T-cell (primary cell): Measurements from ENCODE around the gene FSD2. TPM values are rescaled to one million over a fixed set of nuclear protein-coding genes. Genes with fewer than 3 reads are reported as not detected.
"Not testable (repeated sequence)": the region's sequence is repeated elsewhere in the genome, so short reads cannot be mapped to it uniquely, and the experiment has no call there.

ENCODE experiments used
- ATAC-seq, 4 experiments: fragments of 200-7000 bp in 3 of 4; fragments of 150-1000 bp in 1 of 4; cut with Tn5 transposase; replicated peaks in 1 of 4; 1 replicate in 3 of 4; 2 replicates in 1 of 4; pipeline ENCODE4 v1.10.0; 2021; ENCODE audit warnings: moderate library complexity in 3 of 4, mild to moderate bottlenecking in 2 of 4, moderate number of reproducible peaks in 1 of 4
- CTCF ChIA-PET, 2 donors: fragments of 300-600 bp; sonication (Branson Sonifier 250); formaldehyde crosslinking; loops; one replicate each; lab custom pipeline; 2022; ENCODE audit warnings: antibody characterized with exemption in 2 of 2; lab: Charles Lee
- POLR2A ChIA-PET, 2 donors: fragments of 300-600 bp; sonication (Branson Sonifier 250); formaldehyde crosslinking; loops; one replicate each; lab custom pipeline; 2022; ENCODE audit warnings: antibody characterized with exemption in 2 of 2; lab: Charles Lee
- DNase-seq, 35 experiments: peaks; one replicate each; pipeline versions ENCODE4 v3.0.0 to v3.0.0-alpha.2; 2013 to 2023
- H3K27ac ChIP-seq: one replicate; pipeline ENCODE4 v1.5.1; 2013; ENCODE audit warnings: low read length
- H3K27me3 ChIP-seq, 2 experiments: replicated peaks in 1 of 2; 1 replicate in 1 of 2; 2 replicates in 1 of 2; pipeline versions ENCODE4 v1.6.1 to v1.7.0; 2013; ENCODE audit warnings: low read length in 1 of 2, mixed read lengths in 1 of 2; ENCODE audit not compliant: control insufficient read depth in 2 of 2, insufficient read depth in 2 of 2; ENCODE audit errors: extremely low read depth in 1 of 2
- H3K36me3 ChIP-seq, 2 donors: 1 replicate in 1 of 2; 2 replicates in 1 of 2; pipeline versions ENCODE4 v1.6.1 to v1.7.0; 2013; ENCODE audit warnings: low read length in 1 of 2; ENCODE audit not compliant: control insufficient read depth in 2 of 2, insufficient read depth in 1 of 2; ENCODE audit errors: extremely low read depth in 1 of 2
- H3K4me1 ChIP-seq, 2 experiments: 1 replicate in 1 of 2; 2 replicates in 1 of 2; pipeline versions ENCODE4 v1.6.1 to v1.7.0; 2013; ENCODE audit warnings: low read length in 2 of 2, mixed read lengths in 1 of 2; ENCODE audit not compliant: insufficient read depth in 2 of 2, control insufficient read depth in 1 of 2; ENCODE audit errors: extremely low read depth in 1 of 2
- H3K4me3 ChIP-seq, 2 donors: 1 replicate in 1 of 2; 2 replicates in 1 of 2; pipeline versions ENCODE4 v1.5.1 to v1.7.0; 2013; ENCODE audit warnings: mild to moderate bottlenecking in 2 of 2, low read length in 1 of 2, moderate library complexity in 1 of 2; ENCODE audit not compliant: control insufficient read depth in 1 of 2; ENCODE audit errors: extremely low read depth in 1 of 2
- H3K9me3 ChIP-seq: 2 replicates; pipeline ENCODE4 v1.7.0; 2013
- H3K27ac Mint-ChIP-seq, 2 donors: one replicate each; pipeline ENCODE4 v1.8.0; 2020 to 2021; ENCODE audit warnings: mild to moderate bottlenecking in 2 of 2, mixed read lengths in 2 of 2
- H3K27me3 Mint-ChIP-seq, 2 donors: one replicate each; pipeline ENCODE4 v1.8.0; 2021 to 2022; ENCODE audit warnings: mixed read lengths in 2 of 2
- H3K36me3 Mint-ChIP-seq: one replicate; pipeline ENCODE4 v1.8.0; 2021; ENCODE audit warnings: mixed read lengths
- H3K4me1 Mint-ChIP-seq, 3 donors: one replicate each; pipeline ENCODE4 v1.8.0; 2020 to 2022; ENCODE audit warnings: mixed read lengths in 3 of 3, mild to moderate bottlenecking in 1 of 3
- H3K4me3 Mint-ChIP-seq, 3 donors: one replicate each; pipeline ENCODE4 v1.8.0; 2020 to 2022; ENCODE audit warnings: mild to moderate bottlenecking in 3 of 3, mixed read lengths in 3 of 3, moderate library complexity in 3 of 3
- H3K9me3 Mint-ChIP-seq, 3 donors: one replicate each; pipeline ENCODE4 v1.8.0; 2020 to 2022; ENCODE audit warnings: mixed read lengths in 3 of 3
- WGBS: methylation state at CpG from one replicate; pipeline ENCODE4 v1.1.5; 2013; ENCODE audit warnings: missing lambda C conversion rate; ENCODE audit not compliant: insufficient coverage; 5-methylcytosine and 5-hydroxymethylcytosine counted together
- total RNA-seq, 35 experiments: library from RNA in 6 of 35; stranded (reverse) in 6 of 35; fragments of 120-200 nt in 1 of 35; gene quantifications; one replicate each; pipeline versions ENCODE4 v1.2.1 to v1.2.4 and lab custom pipeline; 2013 to 2026

Gene FSD2
- total RNA-seq, 5 donors from 2014 or later (not counting 1 experiment from before 2014, with no cell fraction given): not detected

DNA sequence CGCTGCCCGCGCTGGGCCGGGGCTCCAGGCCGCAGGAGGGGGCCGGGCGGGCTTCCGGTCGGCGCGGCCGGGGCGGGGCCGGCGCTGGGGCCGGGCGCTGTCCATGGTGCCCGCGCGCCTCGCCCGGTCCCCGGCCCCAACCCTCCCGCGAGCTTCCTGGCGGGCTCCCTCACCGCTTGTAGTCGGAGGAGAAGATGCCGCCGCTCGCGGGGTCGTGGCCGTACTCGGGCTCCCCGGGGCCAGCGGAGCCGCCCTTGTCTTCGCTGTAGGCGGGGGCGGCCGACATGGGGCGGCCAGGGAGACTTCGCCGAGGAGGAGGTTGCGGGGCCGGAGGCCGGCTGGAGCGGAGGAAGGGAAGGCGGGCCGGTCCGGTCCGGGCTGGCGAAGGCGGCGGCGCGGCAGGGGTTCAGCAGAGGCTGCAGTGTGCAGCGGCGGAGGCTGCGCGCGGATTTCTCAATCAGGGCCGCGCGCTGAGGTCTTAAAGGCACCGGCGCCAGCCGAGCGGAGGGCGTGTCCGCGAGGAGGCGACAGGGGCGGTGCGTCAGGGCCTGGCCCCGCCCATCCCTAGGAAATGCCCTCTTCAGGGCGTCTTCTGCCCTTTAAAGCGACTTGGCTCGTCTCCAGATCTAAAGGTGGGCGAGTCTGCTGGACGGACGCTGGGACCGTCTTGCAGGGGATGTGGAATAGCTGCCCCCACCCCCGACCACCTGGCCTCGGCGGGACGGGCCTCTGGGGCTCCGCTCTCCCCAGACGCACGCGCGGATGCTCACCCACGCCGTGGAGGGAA lies 96.3 kb downstream of the FSD2 start, which contains the start of gene AP3B2:
AP3B2 (minus strand) TSS at position 455 of the 787 bp plus-strand sequence; CDS start at position 286, 169 bp downstream.
- CTCF ChIA-PET: no interaction called here
- no peaks in the 10 kb centered on the region for H3K36me3 ChIP-seq
- Mint-ChIP-seq H3K4me1 (peaks cover 0 to 3% (median 2%) of the 10 kb centered on the region in 3 donors), H3K36me3 (no peaks in the 10 kb centered on the region), H3K4me3 (peak within 1 kb of the TSS; percentile 62 to 70 (median 62)), H3K9me3 (no peaks in the 10 kb centered on the region), H3K27ac (peak within 1 kb of the TSS in 1 of 2 donors; percentile 20), H3K27me3 (peaks cover 17 to 31% of the 10 kb centered on the region in 2 donors)
- H3K27ac ChIP-seq: no peak within 1 kb of the TSS
- peak; percentile 19 to 79 (median 53) for DNase-seq
- under 1% methylated on average over 85 of the region's 95 CpGs for WGBS
- H3K27me3 ChIP-seq: peaks cover 0 to 51% of the 10 kb centered on the region in 2 experiments
- ATAC-seq: peak; percentile 88 to 90 (median 89)
- H3K4me3 ChIP-seq: peak within 1 kb of the TSS; percentile 47 to 56
- no peaks in the 10 kb centered on the region for H3K9me3 ChIP-seq
- POLR2A ChIA-PET: no interaction called here
- peaks cover 0 to 18% of the 10 kb centered on the region in 2 experiments for H3K4me1 ChIP-seq

DNA sequence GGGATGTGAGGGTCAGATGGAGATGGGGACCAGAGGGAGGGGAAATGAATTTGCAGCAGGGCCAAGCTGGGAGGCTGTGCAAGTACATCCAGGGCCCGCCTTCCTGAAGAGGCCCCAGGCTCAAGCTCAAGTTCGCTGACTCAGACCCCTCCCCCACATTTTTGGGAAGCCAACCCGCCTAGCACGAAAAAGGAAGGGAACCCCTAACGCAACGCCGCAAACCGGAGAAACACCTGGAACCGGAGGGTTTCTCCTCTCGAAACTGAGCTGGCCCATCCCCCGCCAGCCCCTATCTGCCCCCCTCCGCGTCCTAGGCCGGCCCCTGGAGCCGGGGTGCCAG lies 96.8 kb downstream of the FSD2 start:
- 3% methylated on average over 15 of the region's 15 CpGs for WGBS
- ChIA-PET POLR2A (no interaction called here), CTCF (no interaction called here)
- Mint-ChIP-seq H3K36me3 (no peaks in the 10 kb centered on the region), H3K4me1 (peaks cover 0 to 3% (median 2%) of the 10 kb centered on the region in 3 donors), H3K27me3 (peaks cover 15 to 29% of the 10 kb centered on the region in 2 donors), H3K9me3 (no peaks in the 10 kb centered on the region), H3K4me3 (no peak overlapping the region), H3K27ac (no peak overlapping the region)
- Histone ChIP-seq H3K36me3 (no peaks in the 10 kb centered on the region), H3K27me3 (peaks cover 0 to 47% of the 10 kb centered on the region in 2 experiments), H3K4me3 (peak overlapping the region in 1 of 2 donors; percentile 56), H3K27ac (no peak overlapping the region), H3K4me1 (peaks cover 0 to 18% of the 10 kb centered on the region in 2 experiments), H3K9me3 (no peaks in the 10 kb centered on the region)
- peak in 1 of 35 experiments; percentile 1 for DNase-seq
- ATAC-seq: no peak

DNA sequence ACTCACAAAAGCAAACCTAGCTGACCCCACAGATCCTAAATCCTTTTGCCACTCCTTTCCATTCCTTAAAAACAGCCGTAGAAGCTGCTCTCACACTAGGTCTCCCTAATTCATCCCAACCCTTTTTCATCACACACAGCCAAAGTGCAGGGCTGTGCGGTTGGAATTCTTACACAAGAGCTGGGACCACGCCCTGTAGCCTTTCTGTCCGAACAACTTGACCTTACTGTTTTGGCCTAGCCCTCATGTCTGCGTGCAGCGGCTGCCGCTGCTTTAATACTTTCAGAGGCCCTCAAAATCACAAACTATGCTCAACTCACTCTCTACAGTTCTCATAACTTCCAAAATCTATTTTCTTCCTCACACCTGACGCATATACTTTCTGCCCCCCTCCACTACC lies 100.0 kb downstream of the FSD2 start:
- CTCF ChIA-PET, ATAC-seq: not testable (repeated sequence)
- WGBS: 91% methylated on average over 5 of the region's 8 CpGs

More for the DNA sequence above, 100.0 kb downstream of the FSD2 start:
- H3K27ac ChIP-seq, H3K4me1 Mint-ChIP-seq, DNase-seq, H3K36me3 Mint-ChIP-seq, H3K27ac Mint-ChIP-seq, H3K4me3 ChIP-seq, H3K27me3 Mint-ChIP-seq, H3K9me3 Mint-ChIP-seq, H3K36me3 ChIP-seq, H3K9me3 ChIP-seq, POLR2A ChIA-PET, H3K4me3 Mint-ChIP-seq: not testable (repeated sequence)
- Histone ChIP-seq H3K4me1 (peaks cover 0 to 18% of the 10 kb centered on the region in 2 experiments), H3K27me3 (peaks cover 0 to 30% of the 10 kb centered on the region in 2 experiments)

Other genes with a start within 250 kb of the FSD2 start
- gene CPEB1, start 158.7 kb downstream of the FSD2 start, total RNA-seq: 1 to 10 TPM in 2 of 5 donors, under 1 TPM in 3; 0.33 to 1.3 (median 0.93) TPM
- 1 to 10 TPM in 2 of 5 donors, under 1 TPM in 3; 0.23 to 5.8 (median 0.76) TPM for gene AP3B2, start 96.2 kb downstream of the FSD2 start, total RNA-seq
- 10 to 100 TPM; 28.1 to 60.8 (median 34.1) TPM for gene WHAMM, start 3.6 kb upstream of the FSD2 start, total RNA-seq
- 1 to 10 TPM; 2.7 to 9.1 (median 7.3) TPM for gene HOMER2, start 146.7 kb upstream of the FSD2 start, total RNA-seq
- 10 to 100 TPM; 15.7 to 21.4 (median 17.4) TPM for gene RAMAC, start 180.1 kb upstream of the FSD2 start, total RNA-seq
- gene C15orf40, start 205.6 kb upstream of the FSD2 start, total RNA-seq: 10 to 100 TPM; 13.8 to 40.5 (median 37.7) TPM